Ovary (tissue), 3 donors: ENCODE data around the gene AOPEP.

Source experiments
- CTCF ChIP-seq, 3 donors: fragments of 450-650 bp in 2 of 3; fragments of 200-600 bp in 1 of 3; IDR thresholded peaks; one replicate each; pipeline versions ENCODE4 v1.5.1 to v1.8.0; 2016 to 2022; ENCODE audit warnings: antibody characterized with exemption in 3 of 3, mild to moderate bottlenecking in 1 of 3
- EP300 ChIP-seq: sonication (generic); formaldehyde crosslinking; IDR thresholded peaks from one replicate; pipeline ENCODE4 v1.6.1; 2017; ENCODE audit warnings: antibody characterized with exemption
- POLR2A ChIP-seq: fragments of 450-650 bp; IDR thresholded peaks from one replicate; pipeline ENCODE4 v1.6.1; 2017; ENCODE audit warnings: antibody characterized with exemption, mild to moderate bottlenecking, moderate library complexity
- donor health status: DM: no; HTN: no; CAD: no.

- TF ChIP-seq CTCF (IDR thresholded peaks at IDR 0.05) = no peak
- no peak for TF ChIP-seq EP300
- no peak for TF ChIP-seq POLR2A
These were observed 33.9 kb upstream of the AOPEP start for GRCh38 chr9:94692601-94693000.
